NCI-H2171 treated with DMSO at 0.1 percent for 48 hours (cell line): ENCODE data around the gene MICA.
"Not testable (repeated sequence)": the region's sequence is repeated elsewhere in the genome, so short reads cannot be mapped to it uniquely, and the experiment has no call there.

Experiments used
- DNase-seq: peaks from one replicate; lab custom pipeline; 2025; lab: John Stamatoyannopoulos, UW

The MICA gene

DNA sequence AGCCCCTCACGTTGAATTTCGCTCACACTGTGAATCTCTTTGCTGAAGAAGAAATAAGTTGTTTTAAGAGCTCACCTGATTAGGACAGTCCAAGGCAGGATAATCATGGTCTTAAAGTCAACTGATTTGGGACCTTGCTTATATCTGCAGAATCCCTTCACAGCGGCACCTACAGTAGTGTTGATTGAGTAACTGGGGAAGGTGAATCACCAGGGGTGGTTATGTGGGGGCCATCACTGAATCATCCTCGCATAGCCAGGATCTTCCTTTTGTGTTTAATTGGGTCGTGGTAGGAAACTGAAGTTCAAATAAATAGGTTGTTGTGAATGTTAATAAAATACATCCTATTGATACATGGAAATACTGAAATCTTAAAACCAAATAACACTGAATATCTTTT is 20.2 kb upstream of the MICA start:
- DNase-seq: no peak

- no peak for DNase-seq
Observed at GRCh38 chr6:31385041-31385440, 18.4 kb upstream of the MICA start.

- DNase-seq: no peak
Observed at GRCh38 chr6:31386099-31386498, 17.3 kb upstream of the MICA start.

- DNase-seq: no peak
Observed at GRCh38 chr6:31386977-31387376, 16.4 kb upstream of the MICA start.

GRCh38 chr6:31388916-31389801 is 14.2 kb upstream of the MICA start:
- not testable (repeated sequence) for DNase-seq

DNA sequence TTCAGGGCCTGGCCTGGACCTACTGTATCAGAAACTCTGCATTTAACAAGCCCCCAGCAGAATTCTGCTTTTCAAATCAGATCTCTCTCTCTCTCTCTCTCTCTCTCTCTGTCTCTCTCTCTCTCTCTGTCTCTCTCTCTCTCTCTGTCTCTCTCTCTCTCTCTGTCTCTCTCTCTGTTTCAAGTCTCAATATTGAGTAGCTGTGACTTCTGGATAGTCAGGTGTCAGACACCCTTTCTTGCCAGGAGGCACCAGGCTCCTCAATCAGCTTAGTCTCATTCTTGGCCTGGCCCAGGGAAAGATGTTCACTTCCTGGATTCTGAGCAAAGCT is 13.6 kb upstream of the MICA start:
- DNase-seq: not testable (repeated sequence)

GRCh38 chr6:31393932-31394331 is 9.5 kb upstream of the MICA start:
- DNase-seq: no peak

- no peak for DNase-seq
Observed at GRCh38 chr6:31394381-31394780, 9.0 kb upstream of the MICA start.

DNA sequence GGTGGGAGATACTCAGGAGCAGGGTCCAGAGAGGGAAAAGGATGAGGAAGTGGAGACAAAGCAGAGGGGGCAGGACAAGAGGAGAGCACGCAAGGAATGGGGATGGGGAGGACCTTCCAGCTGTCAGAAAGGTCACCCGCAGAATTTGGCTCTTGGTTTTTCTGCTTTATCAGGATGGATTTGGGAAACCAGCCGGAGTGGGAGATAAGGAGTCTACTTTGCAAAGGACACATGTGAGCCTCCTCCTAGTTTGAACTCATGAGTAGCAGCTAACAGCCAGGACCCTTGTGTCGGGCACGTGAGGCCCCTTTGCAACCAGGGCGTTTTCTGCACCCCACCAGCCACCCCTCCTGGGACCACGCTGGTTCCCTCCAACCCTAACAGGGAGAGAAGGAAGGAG is 7.6 kb upstream of the MICA start:
- DNase-seq: no peak

DNA sequence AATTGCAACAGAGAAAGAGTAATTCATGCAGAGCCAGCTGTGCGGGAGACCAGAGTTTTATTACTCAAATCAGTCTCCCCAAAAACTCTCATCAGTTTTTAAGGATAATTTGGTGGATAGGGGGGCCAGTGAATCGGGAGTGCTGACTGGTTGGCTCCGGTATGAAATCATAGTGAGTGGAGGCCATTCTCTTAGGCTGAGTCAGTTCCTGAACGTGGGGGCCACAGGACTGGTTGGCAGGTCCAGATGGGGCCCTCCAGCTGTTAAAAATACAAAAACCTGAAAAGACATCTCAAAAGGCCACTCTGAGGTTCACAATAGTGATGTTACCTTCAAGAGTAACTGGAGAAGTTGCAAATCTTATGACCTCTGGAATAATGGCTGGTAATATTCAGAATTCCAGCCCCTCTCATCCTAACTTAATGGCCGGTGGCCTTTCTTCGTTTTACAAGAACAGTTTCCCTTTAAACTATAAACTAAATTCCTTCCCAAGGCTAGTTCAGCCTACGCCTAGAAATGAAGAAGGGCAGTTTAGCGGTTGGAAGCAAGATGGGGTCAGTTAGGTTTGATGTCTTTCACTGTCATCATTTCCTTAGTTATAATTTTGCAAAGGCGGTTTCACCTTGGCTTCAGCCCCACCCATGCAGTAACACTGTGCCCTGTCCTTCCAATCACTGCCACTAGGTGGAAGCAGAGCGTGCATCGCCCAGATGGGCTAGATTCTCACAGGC is 6.8 kb upstream of the MICA start:
- DNase-seq: peak; percentile 69

- not testable (repeated sequence) for DNase-seq
Observed at GRCh38 chr6:31397153-31397499, 6.3 kb upstream of the MICA start.

GRCh38 chr6:31397901-31398525 is 5.4 kb upstream of the MICA start:
- no peak for DNase-seq

- DNase-seq: no peak
Observed at GRCh38 chr6:31399589-31400466, 3.6 kb upstream of the MICA start.

DNA sequence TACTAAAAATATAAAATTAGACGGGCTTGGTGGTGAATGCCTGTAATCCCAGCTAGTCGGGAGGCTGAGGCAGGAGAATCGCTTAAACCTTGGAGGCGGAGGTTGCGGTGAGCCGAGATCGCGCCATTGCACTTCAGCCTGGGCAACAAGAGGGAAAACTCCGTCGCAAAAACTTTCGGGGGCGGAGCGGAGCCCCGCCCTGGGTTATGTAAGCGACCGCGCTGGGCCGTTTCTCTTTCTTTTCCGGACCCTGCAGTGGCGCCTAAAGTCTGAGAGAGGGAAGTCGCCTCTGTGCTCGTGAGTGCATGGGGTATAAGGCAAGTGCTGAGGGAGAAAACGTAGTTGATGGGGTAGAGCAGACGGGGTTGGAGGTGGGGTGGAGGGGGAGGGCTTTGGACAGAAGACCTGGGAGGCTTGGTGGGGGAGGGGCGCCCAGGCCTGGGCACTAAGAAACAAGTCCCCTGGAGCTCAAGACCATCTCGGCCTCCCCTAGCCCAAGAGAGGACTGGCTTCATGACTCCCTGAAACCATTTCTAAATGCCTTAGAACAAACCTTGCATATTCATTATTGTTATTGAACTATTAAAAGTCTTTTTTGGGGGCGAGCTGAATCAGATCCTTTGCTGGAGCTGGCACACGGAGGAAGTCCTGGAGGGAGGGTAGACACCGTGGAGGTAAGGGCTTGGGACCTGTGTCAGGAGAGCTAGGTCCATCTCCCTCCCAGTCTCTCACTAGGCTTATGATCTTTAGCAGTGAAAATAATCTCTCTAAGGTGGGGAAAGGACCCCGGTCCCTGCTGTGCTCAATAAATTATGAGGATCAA is 2.7 kb upstream of the MICA start:
- no peak for DNase-seq

GRCh38 chr6:31401403-31401802 is 2.0 kb upstream of the MICA start:
- no peak for DNase-seq

- DNase-seq: peak; percentile 11
Observed at GRCh38 chr6:31402324-31403282, 792 bp upstream of the MICA start.

DNA sequence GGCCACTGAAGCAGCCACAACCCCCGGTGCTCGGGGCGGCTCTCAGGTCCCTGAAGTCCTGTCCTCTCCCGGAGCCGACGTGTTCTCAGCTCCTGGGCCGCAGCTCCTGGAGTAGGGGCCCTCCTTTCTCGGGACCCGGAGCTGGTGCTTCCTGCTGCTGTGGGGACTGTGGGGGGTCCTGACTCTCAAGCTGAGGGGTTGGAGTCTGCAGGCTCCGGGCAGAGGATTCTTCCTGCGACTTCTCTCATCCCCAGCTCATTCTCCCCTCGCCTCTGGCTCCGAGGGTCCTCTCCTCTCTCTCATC is 618 bp downstream of the MICA start:
- not testable (repeated sequence) for DNase-seq

GRCh38 chr6:31405996-31406395 is 2.6 kb downstream of the MICA start:
- DNase-seq: no peak

DNA sequence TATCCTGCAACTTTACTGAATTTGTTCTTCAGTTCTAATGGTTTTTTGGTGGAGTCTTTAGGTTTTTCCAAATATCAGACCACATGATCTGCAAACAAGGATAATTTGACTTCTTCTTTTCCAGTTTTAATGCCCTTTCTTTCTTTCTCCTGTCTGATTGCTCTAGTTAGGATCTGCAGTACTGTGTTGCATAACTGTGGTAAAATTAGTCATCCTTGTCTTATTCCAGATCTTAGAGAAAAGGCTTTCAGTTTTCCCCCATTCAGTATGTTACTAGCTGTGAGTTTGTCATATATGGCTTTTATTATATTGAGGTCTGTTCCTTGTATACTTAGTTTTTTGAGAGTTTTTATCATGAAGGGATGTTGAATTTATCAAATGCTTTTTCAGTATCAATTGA is 4.3 kb downstream of the MICA start:
- no peak for DNase-seq

DNA sequence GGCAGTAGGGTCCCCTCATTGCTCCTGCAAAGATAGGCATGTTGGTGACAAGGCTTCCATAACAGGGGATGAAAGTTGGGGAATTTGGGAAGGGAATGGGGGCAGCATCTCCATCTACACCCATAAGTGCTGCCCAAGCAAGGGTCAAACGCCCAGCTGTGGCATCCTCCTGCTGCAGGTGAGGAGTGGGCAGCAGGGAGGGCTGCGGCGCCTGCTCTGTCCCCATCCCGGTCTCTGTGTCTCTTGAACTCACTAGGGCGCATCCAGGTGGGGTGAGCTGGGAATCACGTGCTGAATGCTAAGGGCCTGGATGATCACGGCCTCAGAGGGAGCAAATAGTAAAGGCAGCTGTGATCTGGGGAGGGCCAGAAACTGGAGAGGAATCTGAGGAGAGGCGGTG is 9.1 kb downstream of the MICA start:
- DNase-seq: no peak
